Activated effector memory CD4-positive, alpha-beta T cell treated with Interleukin-2 at 50 U/mL for 16 hours (primary cell): ENCODE data around the gene PROZ.
"Not testable (repeated sequence)": the region's sequence is repeated elsewhere in the genome, so short reads cannot be mapped to it uniquely, and the experiment has no call there.

Source experiments
- DNase-seq: peaks from one replicate; pipeline ENCODE4 v3.0.0-alpha.2; 2020

The PROZ gene

GRCh38 chr13:113157929-113158747 is at the start of gene PROZ:
PROZ (plus strand) TSS chr13:113158648; CDS start chr13:113158661, 13 bp downstream.
- DNase-seq, result no peak

GRCh38 chr13:113109151-113110047 is 49.0 kb upstream of the PROZ start:
- DNase-seq, result no peak

GRCh38 chr13:113110048-113110851 is 48.2 kb upstream of the PROZ start:
- no peak for DNase-seq

- no peak for DNase-seq
Measured at GRCh38 chr13:113110852-113111315, 47.6 kb upstream of the PROZ start.

- DNase-seq, result not testable (repeated sequence)
Measured at GRCh38 chr13:113111821-113112220, 46.6 kb upstream of the PROZ start.

- DNase-seq, result not testable (repeated sequence)
Measured at GRCh38 chr13:113112475-113112874, 46.0 kb upstream of the PROZ start.

- DNase-seq, result no peak
Measured at GRCh38 chr13:113112893-113113845, 45.3 kb upstream of the PROZ start.

GRCh38 chr13:113113846-113114271 is 44.6 kb upstream of the PROZ start:
- no peak for DNase-seq

- no peak for DNase-seq
Measured at GRCh38 chr13:113114511-113115362, 43.7 kb upstream of the PROZ start.

GRCh38 chr13:113115363-113116205 is 42.9 kb upstream of the PROZ start:
- no peak for DNase-seq

GRCh38 chr13:113116206-113116800 is 42.1 kb upstream of the PROZ start:
- DNase-seq, result no peak

GRCh38 chr13:113116871-113117271 is 41.6 kb upstream of the PROZ start:
- no peak for DNase-seq

GRCh38 chr13:113117335-113117872 is 41.0 kb upstream of the PROZ start:
- DNase-seq, result no peak

- DNase-seq, result no peak
Measured at GRCh38 chr13:113117911-113118260, 40.6 kb upstream of the PROZ start.

- DNase-seq, result no peak
Measured at GRCh38 chr13:113118261-113119021, 40.0 kb upstream of the PROZ start.

GRCh38 chr13:113119166-113119821 is 39.2 kb upstream of the PROZ start:
- no peak for DNase-seq

GRCh38 chr13:113119822-113120189 is 38.6 kb upstream of the PROZ start:
- DNase-seq, result no peak
